GM13976 (cell line): ENCODE measurements around the gene FUT6.
"Not testable (repeated sequence)": the region's sequence is repeated elsewhere in the genome, so short reads cannot be mapped to it uniquely, and the experiment has no call there.

ENCODE experiments used
- DNase-seq: peaks from one replicate; pipeline ENCODE4 v3.0.0; 2012; ENCODE audit warnings: low spot score
- in situ Hi-C: fragments of 300-500 bp; cut with MboI; formaldehyde crosslinking; loops from one replicate; pipeline ENCODE4 v1.12.0; 2022; ENCODE audit warnings: low sequenced_read_pairs, mixed read lengths, inconsistent platforms; ENCODE audit not compliant: unreplicated experiment
- TF ChIP-seq, protein P1 (sequence below): IDR thresholded peaks from 2 replicates; pipeline ENCODE4 v1.5.1; 2012; ENCODE audit warnings: borderline replicate concordance, mild to moderate bottlenecking; ENCODE audit not compliant: insufficient read depth; ENCODE audit errors: extremely low read depth, missing control alignments, control extremely low read depth

The FUT6 gene, protein sequence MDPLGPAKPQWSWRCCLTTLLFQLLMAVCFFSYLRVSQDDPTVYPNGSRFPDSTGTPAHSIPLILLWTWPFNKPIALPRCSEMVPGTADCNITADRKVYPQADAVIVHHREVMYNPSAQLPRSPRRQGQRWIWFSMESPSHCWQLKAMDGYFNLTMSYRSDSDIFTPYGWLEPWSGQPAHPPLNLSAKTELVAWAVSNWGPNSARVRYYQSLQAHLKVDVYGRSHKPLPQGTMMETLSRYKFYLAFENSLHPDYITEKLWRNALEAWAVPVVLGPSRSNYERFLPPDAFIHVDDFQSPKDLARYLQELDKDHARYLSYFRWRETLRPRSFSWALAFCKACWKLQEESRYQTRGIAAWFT

DNA sequence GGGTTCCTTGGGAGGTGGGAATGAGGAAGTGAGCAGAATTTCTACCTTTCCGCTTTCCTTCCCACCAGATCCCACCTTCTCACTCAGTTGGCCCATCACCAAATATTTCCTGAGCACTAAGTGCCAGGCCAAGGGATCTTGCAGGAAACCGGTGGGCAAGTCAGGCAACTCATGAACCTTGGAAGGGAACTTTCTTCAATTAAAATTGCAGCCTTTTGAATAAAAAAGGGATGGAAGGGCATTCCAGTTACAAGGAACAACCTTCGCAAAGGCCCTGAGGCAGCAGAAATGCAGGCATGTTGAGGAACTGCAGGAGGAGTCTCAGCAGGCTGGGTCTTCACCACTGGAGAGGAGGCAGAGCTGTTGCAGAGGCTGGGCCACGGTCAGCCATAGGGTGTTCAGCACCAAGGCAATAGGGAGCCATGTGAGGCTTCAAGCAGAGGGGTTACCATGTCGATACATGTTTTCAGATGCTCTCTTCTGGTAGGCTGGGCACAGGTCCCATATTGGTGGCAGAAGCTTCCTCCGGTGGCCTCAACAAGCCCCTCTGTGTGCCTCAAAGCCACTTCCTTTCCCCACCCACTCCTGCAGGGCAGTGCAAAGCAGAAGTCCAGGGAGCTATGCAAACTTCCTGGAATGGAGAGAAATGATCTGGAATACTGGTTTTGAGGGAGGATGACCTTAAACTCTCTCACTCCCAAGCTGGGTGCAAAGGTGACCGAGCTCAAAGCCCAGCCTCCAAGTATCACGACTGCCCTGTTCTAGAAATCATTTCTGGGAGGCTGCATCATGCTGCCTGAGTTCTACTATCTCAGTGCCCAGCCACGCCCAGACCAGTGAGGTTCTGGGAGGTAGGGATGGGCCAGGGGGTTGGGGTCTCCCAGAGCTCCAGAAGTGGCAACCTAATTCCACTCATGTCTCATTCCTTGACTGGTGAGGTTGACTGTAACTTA is at the start of gene FUT6:
FUT6 (minus strand) TSS at position 638 of the 953 bp plus-strand sequence. CDS start 7,135 bp downstream, outside the sequence.
- DNase-seq: no peak
- TF ChIP-seq, protein P1, sequence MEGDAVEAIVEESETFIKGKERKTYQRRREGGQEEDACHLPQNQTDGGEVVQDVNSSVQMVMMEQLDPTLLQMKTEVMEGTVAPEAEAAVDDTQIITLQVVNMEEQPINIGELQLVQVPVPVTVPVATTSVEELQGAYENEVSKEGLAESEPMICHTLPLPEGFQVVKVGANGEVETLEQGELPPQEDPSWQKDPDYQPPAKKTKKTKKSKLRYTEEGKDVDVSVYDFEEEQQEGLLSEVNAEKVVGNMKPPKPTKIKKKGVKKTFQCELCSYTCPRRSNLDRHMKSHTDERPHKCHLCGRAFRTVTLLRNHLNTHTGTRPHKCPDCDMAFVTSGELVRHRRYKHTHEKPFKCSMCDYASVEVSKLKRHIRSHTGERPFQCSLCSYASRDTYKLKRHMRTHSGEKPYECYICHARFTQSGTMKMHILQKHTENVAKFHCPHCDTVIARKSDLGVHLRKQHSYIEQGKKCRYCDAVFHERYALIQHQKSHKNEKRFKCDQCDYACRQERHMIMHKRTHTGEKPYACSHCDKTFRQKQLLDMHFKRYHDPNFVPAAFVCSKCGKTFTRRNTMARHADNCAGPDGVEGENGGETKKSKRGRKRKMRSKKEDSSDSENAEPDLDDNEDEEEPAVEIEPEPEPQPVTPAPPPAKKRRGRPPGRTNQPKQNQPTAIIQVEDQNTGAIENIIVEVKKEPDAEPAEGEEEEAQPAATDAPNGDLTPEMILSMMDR: no peak
- in situ Hi-C loops: no loop called here

DNA sequence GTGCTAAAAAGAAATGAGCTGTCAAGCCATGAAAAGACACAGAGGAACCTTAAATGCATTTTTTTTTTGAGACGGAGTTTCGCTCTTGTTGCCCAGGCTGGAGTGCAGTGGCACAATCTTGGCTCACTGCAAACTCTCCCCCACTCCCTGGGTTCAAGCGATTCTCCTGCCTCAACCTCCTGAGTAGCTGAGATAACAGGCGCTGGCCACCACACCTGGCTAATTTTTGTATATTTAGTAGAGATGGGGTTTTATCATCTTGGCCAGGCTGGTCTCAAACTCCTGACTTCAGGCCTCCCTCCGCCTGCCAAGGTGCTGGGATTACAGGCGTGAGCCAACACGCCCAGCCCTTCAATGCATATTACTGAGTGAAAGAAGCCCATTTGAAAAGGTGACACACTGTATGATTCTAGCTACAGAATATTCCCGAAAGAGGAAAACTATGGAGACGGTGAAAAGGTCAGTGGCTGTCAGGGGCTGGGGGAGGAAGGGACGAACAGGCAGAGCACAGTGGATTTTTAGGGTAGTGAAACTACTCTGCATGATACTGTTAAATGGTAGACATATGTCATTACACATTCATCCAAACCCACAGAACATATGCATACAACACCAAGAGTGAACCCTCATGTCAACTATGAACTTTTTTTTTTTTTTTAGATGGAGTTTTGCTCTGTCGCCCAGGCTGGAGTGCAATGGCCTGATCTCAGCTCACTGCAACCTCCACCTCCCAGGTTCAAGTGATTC is 44.7 kb upstream of the FUT6 start:
- DNase-seq, in situ Hi-C loops: not testable (repeated sequence)

DNA sequence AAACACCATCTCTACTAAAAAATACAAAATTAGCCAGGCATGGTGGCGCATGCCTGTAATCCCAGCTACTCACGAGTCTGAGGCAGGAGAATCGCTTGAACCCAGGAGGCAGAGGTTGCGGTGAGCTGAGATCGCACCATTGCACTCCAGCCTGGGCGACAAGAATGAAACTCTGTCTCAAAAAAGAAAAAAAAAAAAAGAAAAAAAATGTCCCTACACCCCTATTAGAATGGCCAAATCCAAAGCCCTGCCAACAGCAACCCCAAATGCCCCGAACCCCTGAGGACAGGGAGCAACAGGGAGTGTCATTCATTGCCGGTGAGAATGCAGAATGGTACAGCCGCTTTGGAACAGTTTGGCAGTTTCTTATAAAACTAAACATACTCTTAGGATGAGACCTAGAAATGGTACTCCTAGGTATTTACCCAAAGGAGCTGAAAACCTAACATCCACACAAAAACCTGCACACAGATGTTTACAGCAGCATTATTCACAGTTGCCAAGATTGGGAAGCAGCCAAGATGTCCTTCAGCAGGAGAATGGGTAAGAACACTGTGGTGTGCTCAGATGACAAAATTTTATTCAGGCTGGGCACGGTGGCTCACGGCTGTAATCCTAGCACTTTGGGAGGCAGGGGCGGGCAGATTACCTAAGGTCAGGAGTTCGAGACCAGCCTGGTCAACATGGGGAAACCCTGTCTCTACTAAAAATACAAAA is 43.8 kb upstream of the FUT6 start:
- in situ Hi-C loops: not testable (repeated sequence)

DNA sequence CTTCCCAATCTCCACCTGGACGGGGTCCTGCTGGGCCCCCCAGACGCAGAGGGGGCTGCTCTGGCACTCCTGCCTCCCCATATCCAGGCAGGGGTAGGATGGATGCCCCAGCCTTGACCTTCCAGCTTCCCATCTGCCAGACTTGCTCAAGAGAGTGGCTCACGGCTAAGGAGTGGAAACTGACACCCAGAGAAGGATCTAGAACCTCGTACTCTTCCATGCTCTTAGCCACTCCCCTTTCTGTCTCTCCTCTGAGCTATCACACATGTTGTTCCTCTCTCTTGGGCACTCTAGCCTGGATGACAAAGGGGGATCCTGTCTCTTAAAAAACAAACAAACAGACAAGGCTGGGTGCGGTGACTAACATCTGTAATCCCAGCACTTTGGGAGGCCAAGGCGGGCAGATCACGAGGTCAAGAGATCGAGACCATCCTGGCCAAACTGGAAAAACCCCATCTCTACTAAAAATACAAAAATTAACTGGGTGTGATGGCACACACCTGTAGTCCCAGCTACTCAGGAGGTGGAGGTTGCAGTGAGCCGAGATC is 43.0 kb upstream of the FUT6 start:
- TF ChIP-seq, protein P1: no peak
- in situ Hi-C loops: no loop called here
- no peak for DNase-seq

More for the DNA sequence above, 43.8 kb upstream of the FUT6 start:
- not testable (repeated sequence) for DNase-seq

DNA sequence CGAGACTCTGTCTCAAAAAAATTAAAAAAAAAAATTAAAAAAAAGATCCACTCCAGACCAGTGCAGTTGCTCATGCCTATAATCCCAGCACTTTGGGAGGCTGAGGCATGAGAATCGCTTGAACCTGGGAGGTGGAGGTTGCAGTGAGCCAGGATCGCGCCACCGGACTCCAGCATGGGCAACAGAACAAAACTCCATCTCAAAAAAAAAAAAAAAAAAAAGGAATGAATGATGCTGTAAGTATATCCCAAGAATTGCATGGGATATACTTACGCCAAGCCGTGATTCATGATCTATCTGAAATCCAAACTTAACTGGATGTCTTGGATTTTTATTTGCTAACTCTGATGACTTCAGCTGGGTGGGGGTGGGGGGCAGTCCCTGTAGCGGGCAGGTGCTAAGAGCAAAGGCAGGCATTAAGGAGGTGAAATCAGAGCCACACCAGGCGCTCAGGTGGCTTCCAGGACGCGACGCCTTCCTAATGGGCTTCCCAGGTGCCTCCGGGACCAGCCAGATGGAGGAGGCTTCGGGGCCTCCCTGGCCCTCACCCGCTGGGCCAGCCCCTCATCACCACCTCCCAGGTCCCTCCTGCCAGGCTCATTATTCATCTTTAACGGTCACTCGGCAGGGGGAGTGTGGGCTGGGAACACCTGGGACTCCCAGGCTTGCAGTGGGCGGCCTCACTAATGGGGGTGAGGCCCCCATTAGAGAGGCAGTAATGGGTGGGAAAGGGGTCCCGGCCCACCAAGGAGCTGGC is 42.2 kb upstream of the FUT6 start:
- in situ Hi-C loops: no loop called here
- TF ChIP-seq, protein P1: no peak
- no peak for DNase-seq

DNA sequence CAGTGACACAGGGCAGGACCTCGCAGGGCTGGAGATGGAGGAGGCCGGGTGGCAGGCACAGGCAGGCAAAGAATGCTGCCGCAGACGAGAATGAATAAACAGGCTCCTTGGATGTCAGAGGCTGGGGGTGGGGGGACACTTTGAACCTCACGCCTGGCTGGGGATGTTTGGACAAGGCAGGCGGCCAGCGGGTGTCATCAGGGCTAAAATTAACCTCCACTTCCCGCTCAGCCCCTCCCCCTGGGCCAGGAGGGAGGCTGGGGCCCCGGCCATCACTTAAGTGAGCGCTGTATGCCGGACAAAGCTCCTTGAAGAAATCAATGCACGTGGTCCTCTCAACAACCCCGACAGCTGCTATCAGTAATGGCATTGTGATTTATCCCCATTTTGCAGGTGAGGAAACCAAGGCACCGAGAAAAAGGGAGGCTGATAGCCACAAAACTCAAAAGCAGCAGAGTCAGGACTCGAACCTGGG is 41.1 kb upstream of the FUT6 start:
- TF ChIP-seq, protein P1: no peak
- DNase-seq: no peak

More for the DNA sequence above, 41.1 kb upstream of the FUT6 start:
- in situ Hi-C loops: no loop called here
